ENCODE data around the gene BNC2. TPM values are rescaled to one million over a fixed set of nuclear protein-coding genes. Genes with fewer than 3 reads are reported as not detected.

BNC2 gene
- total RNA-seq, 1 donor from 2014 or later = under 0.01 TPM

DNA sequence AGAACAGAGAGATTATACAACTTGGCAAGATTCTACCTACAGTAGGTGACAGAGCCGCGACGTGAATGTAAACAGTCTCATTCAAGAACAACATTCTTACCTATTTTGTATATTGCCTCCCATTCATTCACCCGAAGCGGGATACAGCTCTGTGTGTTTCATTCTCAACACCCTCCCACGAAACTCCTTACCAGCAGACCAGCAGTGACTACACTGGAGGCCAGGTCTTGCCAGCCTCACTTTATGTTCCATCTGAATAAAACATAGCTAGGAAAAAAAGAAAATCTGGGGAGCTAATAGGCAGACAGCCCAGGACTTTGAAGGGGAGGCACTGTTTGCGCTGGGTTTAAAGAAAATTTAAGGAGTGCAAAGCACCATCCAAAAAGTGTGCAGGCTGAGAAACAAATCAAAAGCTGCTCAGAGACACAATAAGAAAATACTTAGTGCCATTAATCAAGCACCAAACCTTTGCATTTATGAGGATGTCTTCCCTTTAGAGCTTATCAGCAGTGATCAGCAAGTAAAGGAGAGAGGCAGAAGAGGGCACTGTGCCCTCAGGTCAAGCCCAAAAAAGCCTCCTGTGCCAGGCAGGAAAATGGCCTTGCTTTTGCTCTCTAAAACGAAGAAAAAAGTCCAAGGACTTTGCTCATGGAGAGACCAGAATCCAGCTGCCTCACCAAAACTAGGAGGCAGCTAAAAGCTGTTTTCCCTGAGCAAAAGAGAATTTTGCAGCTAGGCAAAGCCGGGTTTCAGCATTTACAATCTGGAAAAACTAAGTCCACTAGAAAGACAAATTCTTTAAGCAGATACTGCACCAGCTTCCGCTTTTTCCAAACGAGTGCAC lies 295.1 kb downstream of the BNC2 start:
- DNase-seq (ENCODE audit: low read depth) (no peak), FAIRE-seq (no peak)
- TF ChIP-seq, protein P1, sequence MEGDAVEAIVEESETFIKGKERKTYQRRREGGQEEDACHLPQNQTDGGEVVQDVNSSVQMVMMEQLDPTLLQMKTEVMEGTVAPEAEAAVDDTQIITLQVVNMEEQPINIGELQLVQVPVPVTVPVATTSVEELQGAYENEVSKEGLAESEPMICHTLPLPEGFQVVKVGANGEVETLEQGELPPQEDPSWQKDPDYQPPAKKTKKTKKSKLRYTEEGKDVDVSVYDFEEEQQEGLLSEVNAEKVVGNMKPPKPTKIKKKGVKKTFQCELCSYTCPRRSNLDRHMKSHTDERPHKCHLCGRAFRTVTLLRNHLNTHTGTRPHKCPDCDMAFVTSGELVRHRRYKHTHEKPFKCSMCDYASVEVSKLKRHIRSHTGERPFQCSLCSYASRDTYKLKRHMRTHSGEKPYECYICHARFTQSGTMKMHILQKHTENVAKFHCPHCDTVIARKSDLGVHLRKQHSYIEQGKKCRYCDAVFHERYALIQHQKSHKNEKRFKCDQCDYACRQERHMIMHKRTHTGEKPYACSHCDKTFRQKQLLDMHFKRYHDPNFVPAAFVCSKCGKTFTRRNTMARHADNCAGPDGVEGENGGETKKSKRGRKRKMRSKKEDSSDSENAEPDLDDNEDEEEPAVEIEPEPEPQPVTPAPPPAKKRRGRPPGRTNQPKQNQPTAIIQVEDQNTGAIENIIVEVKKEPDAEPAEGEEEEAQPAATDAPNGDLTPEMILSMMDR (IDR thresholded peaks at IDR 0.05; ENCODE audit: insufficient read depth, low read length, severe bottlenecking) = no peak
- Histone ChIP-seq H3K27me3 (ENCODE audit: control insufficient read depth, insufficient read depth, low read length) (peaks cover 2% of the 10 kb centered on the region), H3K36me3 (ENCODE audit: control insufficient read depth, insufficient read depth, low read length) (no peaks in the 10 kb centered on the region), H3K4me3 (ENCODE audit: low read depth, low read length) (no peak overlapping the region)

DNA sequence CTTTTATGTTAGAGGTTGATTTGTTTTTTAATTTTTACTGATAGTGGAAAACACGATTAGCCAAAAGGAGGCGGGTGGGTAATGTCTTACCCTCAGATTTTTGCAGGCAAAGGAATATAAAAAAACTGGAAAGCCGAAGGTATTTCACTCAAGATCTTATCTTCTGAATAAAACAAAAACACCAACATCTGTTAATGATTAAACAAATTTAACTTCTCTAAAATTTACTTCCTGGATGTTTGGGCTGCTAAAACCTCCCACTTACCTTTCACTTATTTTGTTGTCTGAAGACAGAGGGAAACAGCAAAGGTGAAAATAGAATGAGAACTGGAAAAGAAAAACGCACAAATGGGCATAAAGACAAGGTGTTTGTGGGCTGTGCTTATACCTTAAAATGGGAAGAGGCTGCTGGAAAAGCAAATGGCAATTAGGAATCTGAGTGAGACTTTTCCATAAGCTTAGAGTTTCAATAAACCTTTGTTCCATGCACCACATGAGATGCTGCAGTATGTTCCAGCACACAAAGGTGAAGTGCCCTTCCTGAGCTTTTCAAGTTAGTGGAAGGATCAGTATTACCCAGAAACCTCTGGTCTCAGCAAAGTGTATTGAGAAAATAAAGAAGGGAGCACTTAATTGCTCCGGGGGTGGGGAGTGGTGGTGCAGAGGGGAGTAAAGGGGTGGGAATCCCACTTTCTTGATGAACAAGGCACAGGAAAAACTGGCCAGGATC lies 298.3 kb downstream of the BNC2 start:
- TF ChIP-seq, protein P1 (IDR thresholded peaks at IDR 0.05; ENCODE audit: insufficient read depth, low read length, severe bottlenecking) = no peak
- no peak for FAIRE-seq
- DNase-seq (ENCODE audit: low read depth) = no peak
- H3K27me3 ChIP-seq (ENCODE audit: control insufficient read depth, insufficient read depth, low read length) = peaks cover 2% of the 10 kb centered on the region
- H3K36me3 ChIP-seq (ENCODE audit: control insufficient read depth, insufficient read depth, low read length) = no peaks in the 10 kb centered on the region
- no peak overlapping the region for H3K4me3 ChIP-seq (ENCODE audit: low read depth, low read length)

DNA sequence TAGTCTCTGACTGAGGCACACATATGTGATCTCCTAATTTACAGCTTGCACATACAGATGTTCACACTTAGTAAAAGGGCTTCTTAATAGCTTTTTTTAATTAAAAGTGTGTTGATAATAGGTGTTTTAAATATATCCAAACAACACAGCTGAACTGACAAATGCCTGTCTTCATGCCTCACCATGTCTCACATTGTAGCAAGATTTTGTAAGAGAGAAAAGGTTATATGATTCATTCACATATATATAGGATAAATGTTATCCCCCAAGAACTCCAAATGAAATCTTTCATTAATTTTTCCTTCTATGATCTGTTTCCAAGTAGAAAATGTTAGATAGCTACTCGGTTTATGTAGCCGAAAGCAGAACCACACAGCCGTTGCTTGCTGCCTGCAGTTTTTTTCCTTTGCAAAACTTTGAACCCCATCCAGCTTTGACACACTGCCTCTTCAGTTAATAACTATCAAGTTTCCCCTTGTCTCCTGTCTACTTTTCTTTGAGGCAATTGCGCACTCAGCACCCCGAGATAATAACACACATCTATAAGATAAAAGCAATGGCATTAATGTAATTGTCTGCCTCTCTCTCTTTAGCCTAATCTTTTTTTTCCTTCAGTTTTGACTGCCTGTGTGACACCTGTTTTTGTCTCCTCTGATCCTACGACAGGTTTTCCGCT lies 299.2 kb downstream of the BNC2 start:
- Histone ChIP-seq H3K27me3 (ENCODE audit: control insufficient read depth, insufficient read depth, low read length) (peaks cover 2% of the 10 kb centered on the region), H3K4me3 (ENCODE audit: low read depth, low read length) (no peak overlapping the region), H3K36me3 (ENCODE audit: control insufficient read depth, insufficient read depth, low read length) (no peaks in the 10 kb centered on the region)
- TF ChIP-seq, protein P1 (IDR thresholded peaks at IDR 0.05; ENCODE audit: insufficient read depth, low read length, severe bottlenecking) = no peak
- DNase-seq (ENCODE audit: low read depth) = peak; percentile 21
- no peak for FAIRE-seq

DNA sequence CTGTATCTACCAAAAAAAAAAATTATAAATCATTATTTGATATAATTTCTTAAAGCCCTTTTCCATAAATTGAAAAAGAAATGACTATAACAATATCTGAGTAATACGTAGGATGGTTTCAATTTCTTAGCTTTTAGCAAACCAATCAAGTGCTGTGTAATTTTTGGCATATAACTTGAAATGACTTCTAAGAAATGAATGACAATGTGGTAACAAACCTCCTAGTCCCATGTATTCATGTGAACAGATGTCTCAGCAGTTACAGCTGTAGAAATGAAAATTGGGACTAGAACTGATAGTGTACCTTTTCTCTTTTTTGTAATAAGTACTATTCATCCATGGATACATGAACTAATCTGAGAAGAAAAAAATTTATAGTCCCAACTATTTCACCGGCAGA lies 307.0 kb downstream of the BNC2 start:
- no peak for FAIRE-seq
- no peak for DNase-seq (ENCODE audit: low read depth)
- Histone ChIP-seq H3K27me3 (ENCODE audit: control insufficient read depth, insufficient read depth, low read length) (no peaks in the 10 kb centered on the region), H3K36me3 (ENCODE audit: control insufficient read depth, insufficient read depth, low read length) (no peaks in the 10 kb centered on the region), H3K4me3 (ENCODE audit: low read depth, low read length) (no peak overlapping the region)
- TF ChIP-seq, protein P1 (IDR thresholded peaks at IDR 0.05; ENCODE audit: insufficient read depth, low read length, severe bottlenecking) = no peak

DNA sequence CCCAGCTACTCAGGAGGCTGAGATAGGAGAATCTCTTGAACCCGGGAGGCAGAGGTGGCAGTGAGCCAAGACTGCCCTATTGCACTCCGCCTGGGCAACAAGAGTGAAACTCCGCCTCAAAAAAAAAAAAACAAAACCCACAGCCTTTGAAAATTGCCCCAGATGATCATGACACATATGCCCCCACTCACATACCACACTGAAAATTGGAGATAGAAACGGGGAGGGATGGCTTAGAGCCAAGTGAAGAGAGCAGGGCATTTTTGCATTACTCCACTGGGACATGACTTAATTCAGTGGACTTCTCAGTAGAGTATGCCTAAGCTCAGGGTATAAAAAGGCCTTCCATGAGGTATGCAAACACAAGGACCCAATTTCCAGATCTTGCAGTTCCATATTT lies 309.3 kb downstream of the BNC2 start:
- no peaks in the 10 kb centered on the region for H3K36me3 ChIP-seq (ENCODE audit: control insufficient read depth, insufficient read depth, low read length)
- no peak for DNase-seq (ENCODE audit: low read depth)
- H3K4me3 ChIP-seq (ENCODE audit: low read depth, low read length) = no peak overlapping the region
- TF ChIP-seq, protein P1 (IDR thresholded peaks at IDR 0.05; ENCODE audit: insufficient read depth, low read length, severe bottlenecking) = no peak
- no peaks in the 10 kb centered on the region for H3K27me3 ChIP-seq (ENCODE audit: control insufficient read depth, insufficient read depth, low read length)
- FAIRE-seq = no peak

All from bronchial epithelial cell (primary cell).